ENCODE data around the gene KCNK10.

The KCNK10 gene

DNA sequence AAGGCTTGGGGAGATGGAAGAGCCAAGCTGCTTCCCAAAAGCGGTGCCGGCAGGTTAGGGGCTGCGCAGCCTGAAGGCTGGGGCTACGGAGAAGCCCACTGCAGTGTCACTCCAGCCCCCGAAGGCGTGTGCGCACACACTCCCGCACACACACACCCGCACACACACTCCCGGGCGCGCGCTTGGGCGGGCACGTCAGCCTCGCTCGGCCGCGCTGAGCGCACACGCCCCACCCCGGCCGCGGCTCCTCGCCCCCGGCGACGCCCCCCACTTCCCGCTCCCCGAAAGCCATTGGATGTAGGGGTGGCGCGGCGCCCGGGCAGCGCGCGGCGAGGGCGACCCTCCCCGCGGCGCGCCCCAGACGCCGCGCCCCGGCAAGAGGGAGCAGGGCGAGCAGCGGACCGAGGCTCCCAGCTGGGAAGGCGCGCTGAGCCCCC is at the start of gene KCNK10:
Gene KCNK10, minus strand, starts transcription at position 184 of the 437 bp plus-strand sequence. CDS start 471 bp downstream, outside the sequence.
- no peaks in the 10 kb centered on the region for H3K4me1 ChIP-seq (ENCODE audit: control insufficient read depth, insufficient read depth, low read length)
- H3K27me3 ChIP-seq (ENCODE audit: control insufficient read depth, insufficient read depth, low read length) = peaks cover 95% of the 10 kb centered on the region
- peak within 1 kb of the TSS; percentile 17 for H3K9ac ChIP-seq (ENCODE audit: low read depth, low read length)
- H3K4me3 ChIP-seq (ENCODE audit: low read depth, low read length) = peak within 1 kb of the TSS; percentile 68
- H3K9me3 ChIP-seq (ENCODE audit: control insufficient read depth, insufficient read depth, low read length) = no peaks in the 10 kb centered on the region
- H3K36me3 ChIP-seq (ENCODE audit: control insufficient read depth, insufficient read depth, low read length) = no peaks in the 10 kb centered on the region

GRCh38 chr14:88369496-88369895 is 46.4 kb upstream of the KCNK10 start:
- Histone ChIP-seq H3K4me3 (ENCODE audit: low read depth, low read length) (no peak overlapping the region), H3K9ac (ENCODE audit: low read depth, low read length) (no peak overlapping the region), H3K36me3 (ENCODE audit: control insufficient read depth, insufficient read depth, low read length) (no peaks in the 10 kb centered on the region), H3K4me1 (ENCODE audit: control insufficient read depth, insufficient read depth, low read length) (peaks cover 11% of the 10 kb centered on the region), H3K9me3 (ENCODE audit: control insufficient read depth, insufficient read depth, low read length) (no peaks in the 10 kb centered on the region), H3K27me3 (ENCODE audit: control insufficient read depth, insufficient read depth, low read length) (no peaks in the 10 kb centered on the region)

DNA sequence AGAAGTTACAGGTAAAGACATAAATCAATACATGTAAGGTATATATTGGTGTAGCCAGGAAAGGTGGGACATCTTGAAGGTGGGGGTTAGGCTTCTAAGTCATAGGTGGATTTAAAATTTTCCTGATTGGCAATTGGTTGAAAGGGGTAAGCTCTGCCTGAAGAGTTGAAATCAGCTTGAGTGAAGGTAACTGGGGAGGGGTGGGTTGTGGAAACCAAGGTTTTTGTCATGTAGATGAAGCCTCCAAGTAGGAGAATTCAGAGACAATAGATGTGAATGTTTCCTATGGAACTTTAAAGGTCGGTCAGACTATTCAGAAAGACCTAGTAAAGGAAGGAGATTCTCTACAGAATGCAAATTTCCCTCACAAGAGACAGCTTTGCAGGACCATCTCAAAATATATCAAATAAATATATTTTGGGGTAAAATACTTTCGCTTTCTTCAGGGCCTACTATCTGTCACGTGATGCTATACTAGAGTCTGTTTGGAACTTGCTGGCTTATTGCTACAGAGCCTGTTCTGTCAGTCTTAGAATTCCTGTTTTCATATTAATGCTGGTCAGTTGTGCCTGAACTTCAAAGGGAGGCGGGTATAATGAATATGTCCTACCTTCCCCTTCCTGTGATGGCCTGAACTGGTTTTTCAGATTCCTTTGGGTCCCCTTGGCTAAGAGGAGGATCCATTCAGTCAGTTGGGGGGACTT is 41.8 kb upstream of the KCNK10 start:
- Histone ChIP-seq H3K27me3 (ENCODE audit: control insufficient read depth, insufficient read depth, low read length) (no peaks in the 10 kb centered on the region), H3K36me3 (ENCODE audit: control insufficient read depth, insufficient read depth, low read length) (no peaks in the 10 kb centered on the region), H3K9me3 (ENCODE audit: control insufficient read depth, insufficient read depth, low read length) (no peaks in the 10 kb centered on the region), H3K9ac (ENCODE audit: low read depth, low read length) (no peak overlapping the region), H3K4me1 (ENCODE audit: control insufficient read depth, insufficient read depth, low read length) (peaks cover 25% of the 10 kb centered on the region), H3K4me3 (ENCODE audit: low read depth, low read length) (peak overlapping the region; percentile 21)

GRCh38 chr14:88363644-88364043 is 40.6 kb upstream of the KCNK10 start:
- Histone ChIP-seq H3K4me1 (ENCODE audit: control insufficient read depth, insufficient read depth, low read length) (peaks cover 25% of the 10 kb centered on the region), H3K36me3 (ENCODE audit: control insufficient read depth, insufficient read depth, low read length) (no peaks in the 10 kb centered on the region), H3K9ac (ENCODE audit: low read depth, low read length) (no peak overlapping the region), H3K27me3 (ENCODE audit: control insufficient read depth, insufficient read depth, low read length) (no peaks in the 10 kb centered on the region), H3K9me3 (ENCODE audit: control insufficient read depth, insufficient read depth, low read length) (no peaks in the 10 kb centered on the region), H3K4me3 (ENCODE audit: low read depth, low read length) (no peak overlapping the region)

GRCh38 chr14:88359500-88359899 is 36.4 kb upstream of the KCNK10 start:
- no peaks in the 10 kb centered on the region for H3K27me3 ChIP-seq (ENCODE audit: control insufficient read depth, insufficient read depth, low read length)
- H3K9ac ChIP-seq (ENCODE audit: low read depth, low read length) = no peak overlapping the region
- peaks cover 13% of the 10 kb centered on the region for H3K4me1 ChIP-seq (ENCODE audit: control insufficient read depth, insufficient read depth, low read length)
- no peaks in the 10 kb centered on the region for H3K36me3 ChIP-seq (ENCODE audit: control insufficient read depth, insufficient read depth, low read length)
- H3K9me3 ChIP-seq (ENCODE audit: control insufficient read depth, insufficient read depth, low read length) = no peaks in the 10 kb centered on the region
- no peak overlapping the region for H3K4me3 ChIP-seq (ENCODE audit: low read depth, low read length)

DNA sequence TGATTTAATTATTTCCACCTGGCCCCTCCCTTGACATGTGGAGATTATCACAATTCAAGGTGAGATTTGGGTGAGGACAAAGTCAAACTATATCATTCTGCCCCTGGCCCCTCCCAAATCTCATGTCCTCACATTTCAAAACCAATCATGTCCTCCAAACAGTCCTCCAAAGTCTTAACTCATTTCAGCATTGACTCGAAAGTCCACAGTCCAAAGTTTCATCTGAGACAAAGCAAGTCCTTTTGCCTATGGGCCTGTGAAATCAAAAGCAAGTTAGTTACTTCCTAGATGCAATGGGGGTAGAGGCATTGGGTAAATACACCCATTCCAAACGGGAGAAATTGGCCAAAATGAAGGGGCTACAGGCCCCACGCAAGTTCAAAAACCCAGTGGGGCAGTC is 31.3 kb upstream of the KCNK10 start:
- Histone ChIP-seq H3K4me3 (ENCODE audit: low read depth, low read length) (no peak overlapping the region), H3K4me1 (ENCODE audit: control insufficient read depth, insufficient read depth, low read length) (no peaks in the 10 kb centered on the region), H3K27me3 (ENCODE audit: control insufficient read depth, insufficient read depth, low read length) (no peaks in the 10 kb centered on the region), H3K36me3 (ENCODE audit: control insufficient read depth, insufficient read depth, low read length) (no peaks in the 10 kb centered on the region), H3K9me3 (ENCODE audit: control insufficient read depth, insufficient read depth, low read length) (no peaks in the 10 kb centered on the region), H3K9ac (ENCODE audit: low read depth, low read length) (no peak overlapping the region)

- H3K27me3 ChIP-seq (ENCODE audit: control insufficient read depth, insufficient read depth, low read length) = no peaks in the 10 kb centered on the region
Measured at GRCh38 chr14:88352698-88353097, 29.6 kb upstream of the KCNK10 start.

GRCh38 chr14:88351966-88352691 is 29.1 kb upstream of the KCNK10 start:
- Histone ChIP-seq H3K9ac (ENCODE audit: low read depth, low read length) (no peak overlapping the region), H3K4me1 (ENCODE audit: control insufficient read depth, insufficient read depth, low read length) (no peaks in the 10 kb centered on the region), H3K4me3 (ENCODE audit: low read depth, low read length) (no peak overlapping the region), H3K27me3 (ENCODE audit: control insufficient read depth, insufficient read depth, low read length) (no peaks in the 10 kb centered on the region), H3K36me3 (ENCODE audit: control insufficient read depth, insufficient read depth, low read length) (no peaks in the 10 kb centered on the region), H3K9me3 (ENCODE audit: control insufficient read depth, insufficient read depth, low read length) (no peaks in the 10 kb centered on the region)

More at GRCh38 chr14:88352698-88353097, 29.6 kb upstream of the KCNK10 start:
- no peak overlapping the region for H3K9ac ChIP-seq (ENCODE audit: low read depth, low read length)
- no peaks in the 10 kb centered on the region for H3K4me1 ChIP-seq (ENCODE audit: control insufficient read depth, insufficient read depth, low read length)
- H3K9me3 ChIP-seq (ENCODE audit: control insufficient read depth, insufficient read depth, low read length) = no peaks in the 10 kb centered on the region
- no peak overlapping the region for H3K4me3 ChIP-seq (ENCODE audit: low read depth, low read length)
- H3K36me3 ChIP-seq (ENCODE audit: control insufficient read depth, insufficient read depth, low read length) = no peaks in the 10 kb centered on the region

DNA sequence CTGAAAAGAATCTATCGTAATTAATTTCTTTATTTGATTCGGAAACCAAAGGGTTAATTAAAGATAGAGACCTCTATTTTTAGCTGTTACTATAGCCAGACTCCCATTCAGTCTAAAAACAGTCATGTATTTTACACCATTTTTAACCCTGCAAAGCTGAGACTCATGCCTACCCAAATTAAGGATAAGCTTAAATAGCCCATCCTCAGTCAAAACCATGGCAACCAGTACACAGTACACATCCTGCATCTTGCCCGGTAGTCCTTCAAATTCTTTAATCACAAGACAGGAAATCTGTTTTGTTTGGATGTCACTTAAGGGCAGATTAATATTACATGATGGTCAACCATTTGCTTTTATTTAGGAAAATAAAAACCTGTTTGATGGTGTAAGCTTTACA is 25.5 kb upstream of the KCNK10 start:
- Histone ChIP-seq H3K9me3 (ENCODE audit: control insufficient read depth, insufficient read depth, low read length) (no peaks in the 10 kb centered on the region), H3K36me3 (ENCODE audit: control insufficient read depth, insufficient read depth, low read length) (no peaks in the 10 kb centered on the region), H3K9ac (ENCODE audit: low read depth, low read length) (no peak overlapping the region), H3K4me3 (ENCODE audit: low read depth, low read length) (no peak overlapping the region), H3K27me3 (ENCODE audit: control insufficient read depth, insufficient read depth, low read length) (no peaks in the 10 kb centered on the region), H3K4me1 (ENCODE audit: control insufficient read depth, insufficient read depth, low read length) (no peaks in the 10 kb centered on the region)

GRCh38 chr14:88346048-88346639 is 23.1 kb upstream of the KCNK10 start:
- no peak overlapping the region for H3K9ac ChIP-seq (ENCODE audit: low read depth, low read length)
- H3K36me3 ChIP-seq (ENCODE audit: control insufficient read depth, insufficient read depth, low read length) = no peaks in the 10 kb centered on the region
- no peaks in the 10 kb centered on the region for H3K27me3 ChIP-seq (ENCODE audit: control insufficient read depth, insufficient read depth, low read length)
- H3K4me3 ChIP-seq (ENCODE audit: low read depth, low read length) = no peak overlapping the region
- no peaks in the 10 kb centered on the region for H3K9me3 ChIP-seq (ENCODE audit: control insufficient read depth, insufficient read depth, low read length)
- no peaks in the 10 kb centered on the region for H3K4me1 ChIP-seq (ENCODE audit: control insufficient read depth, insufficient read depth, low read length)

- Histone ChIP-seq H3K9me3 (ENCODE audit: control insufficient read depth, insufficient read depth, low read length) (no peaks in the 10 kb centered on the region), H3K36me3 (ENCODE audit: control insufficient read depth, insufficient read depth, low read length) (no peaks in the 10 kb centered on the region)
Measured at GRCh38 chr14:88342980-88343379, 19.9 kb upstream of the KCNK10 start.

DNA sequence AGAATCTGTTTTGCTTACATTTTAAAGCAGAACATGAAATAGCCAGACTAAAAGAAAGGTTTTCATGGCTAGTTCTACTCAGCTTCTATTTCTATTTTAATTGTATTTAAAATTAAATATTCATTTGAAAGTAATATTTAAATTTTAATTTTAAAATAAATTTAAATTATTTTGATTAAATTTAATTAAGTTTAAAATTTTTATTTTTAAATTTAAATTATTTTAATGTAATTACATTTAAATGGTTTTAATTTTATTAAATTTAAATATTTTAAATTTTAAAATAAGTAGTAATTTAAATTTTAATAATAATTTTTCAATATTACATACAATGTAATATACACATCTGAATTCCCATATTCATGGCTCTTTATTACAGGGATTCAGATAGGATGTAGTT is 17.3 kb upstream of the KCNK10 start:
- Histone ChIP-seq H3K27me3 (ENCODE audit: control insufficient read depth, insufficient read depth, low read length) (no peaks in the 10 kb centered on the region), H3K9ac (ENCODE audit: low read depth, low read length) (no peak overlapping the region), H3K36me3 (ENCODE audit: control insufficient read depth, insufficient read depth, low read length) (no peaks in the 10 kb centered on the region)

More at GRCh38 chr14:88342980-88343379, 19.9 kb upstream of the KCNK10 start:
- no peaks in the 10 kb centered on the region for H3K27me3 ChIP-seq (ENCODE audit: control insufficient read depth, insufficient read depth, low read length)
- H3K9ac ChIP-seq (ENCODE audit: low read depth, low read length) = no peak overlapping the region
- no peak overlapping the region for H3K4me3 ChIP-seq (ENCODE audit: low read depth, low read length)
- H3K4me1 ChIP-seq (ENCODE audit: control insufficient read depth, insufficient read depth, low read length) = no peaks in the 10 kb centered on the region

More for the DNA sequence above, 17.3 kb upstream of the KCNK10 start:
- Histone ChIP-seq H3K4me1 (ENCODE audit: control insufficient read depth, insufficient read depth, low read length) (no peaks in the 10 kb centered on the region), H3K4me3 (ENCODE audit: low read depth, low read length) (no peak overlapping the region), H3K9me3 (ENCODE audit: control insufficient read depth, insufficient read depth, low read length) (no peaks in the 10 kb centered on the region)
